Activated naive CD4-positive, alpha-beta T cell treated with anti-CD3 and anti-CD28 coated beads for 36 hours (primary cell): ENCODE results near the gene MEX3C. TPM values are rescaled to one million over a fixed set of nuclear protein-coding genes. Genes with fewer than 3 reads are reported as not detected.
A peak's percentile ranks its signal among the peaks of the same experiment; 100 is the strongest.

ENCODE experiments used
- CTCF ChIA-PET: fragments of 350-600 bp; sonication (Branson Sonifier 250); formaldehyde crosslinking; loops from one replicate; lab custom pipeline; 2021; ENCODE audit warnings: antibody characterized with exemption; lab: Charles Lee
- DNase-seq: peaks from one replicate; pipeline ENCODE4 v3.0.0-alpha.2; 2020
- H3K27ac Mint-ChIP-seq: one replicate; pipeline ENCODE4 v1.8.0; 2021; ENCODE audit warnings: mild to moderate bottlenecking, mixed read lengths
- H3K27me3 Mint-ChIP-seq: one replicate; pipeline ENCODE4 v1.8.0; 2021; ENCODE audit warnings: low read depth, mixed read lengths
- H3K36me3 Mint-ChIP-seq: one replicate; pipeline ENCODE4 v1.8.0; 2021; ENCODE audit warnings: low read depth, mixed read lengths
- H3K4me1 Mint-ChIP-seq: one replicate; pipeline ENCODE4 v1.8.0; 2021; ENCODE audit warnings: low read depth, mixed read lengths
- H3K4me3 Mint-ChIP-seq: one replicate; pipeline ENCODE4 v1.8.0; 2021; ENCODE audit warnings: mild to moderate bottlenecking, moderate library complexity, mixed read lengths
- H3K9me3 Mint-ChIP-seq: one replicate; pipeline ENCODE4 v1.8.0; 2021; ENCODE audit warnings: mixed read lengths
- intact Hi-C: fragments of 100-400 bp; cut with micrococcal nuclease; formaldehyde crosslinking; loops from one replicate; pipeline ENCODE4 v1.15.1; 2023
- total RNA-seq, 2 experiments: library from RNA; stranded (reverse); gene quantifications; one replicate each; pipeline ENCODE4 v1.2.3, GENCODE V29; 2021

Gene MEX3C
- total RNA-seq, 2 experiments from 2014 or later: 50.9 to 52.4 TPM

- Mint-ChIP-seq H3K4me3 (peak overlapping the region; percentile 88), H3K4me1 (peaks cover 25% of the 10 kb centered on the region), H3K9me3 (no peaks in the 10 kb centered on the region), H3K27ac (peak overlapping the region; percentile 96), H3K27me3 (no peaks in the 10 kb centered on the region), H3K36me3 (peaks cover 27% of the 10 kb centered on the region)
- DNase-seq: peak; percentile 41
- intact Hi-C loops: loop anchor here (1.0 to 10.0 kb wide), 10 partner anchors 14 to 1385 kb away; partner anchors contain the start of genes ACAA2, ELAC1, MBD1 and SKA1
- CTCF ChIA-PET: interaction anchor here (0.5 to 3.4 kb wide), 4 partner anchors 28 to 157 kb away, joined by 3 to 19 read pairs (median 4); no protein-coding TSS in a partner anchor
Measured at GRCh38 chr18:51196811-51197660, 445 bp downstream of the MEX3C start.

GRCh38 chr18:51196118-51196810 lies 1.2 kb downstream of the MEX3C start:
- Mint-ChIP-seq H3K27me3 (no peaks in the 10 kb centered on the region), H3K27ac (peak overlapping the region; percentile 96), H3K36me3 (peaks cover 27% of the 10 kb centered on the region), H3K4me3 (peak overlapping the region; percentile 84), H3K9me3 (no peaks in the 10 kb centered on the region), H3K4me1 (peaks cover 33% of the 10 kb centered on the region)
- CTCF ChIA-PET: interaction anchor here (1.1 to 3.4 kb wide), 3 partner anchors 27 to 44 kb away, joined by 3 to 19 read pairs (median 5); no protein-coding TSS in a partner anchor
- DNase-seq: peak; percentile 42
- intact Hi-C loops: loop anchor here (2.0 to 10.0 kb wide), 5 partner anchors 15 to 1384 kb away; partner anchors contain the start of genes ACAA2, ELAC1 and SKA1

GRCh38 chr18:51195451-51196117 lies 1.9 kb downstream of the MEX3C start:
- CTCF ChIA-PET: interaction anchor here (1.3 to 3.4 kb wide), 3 partner anchors 28 to 43 kb away, joined by 3 to 19 read pairs (median 5); no protein-coding TSS in a partner anchor

GRCh38 chr18:51195086-51195450 lies 2.4 kb downstream of the MEX3C start:
- H3K4me1 Mint-ChIP-seq: peaks cover 44% of the 10 kb centered on the region
- intact Hi-C loops: loop anchor here (1.0 to 10.0 kb wide), 5 partner anchors 24 to 1383 kb away; partner anchors contain the start of genes ACAA2, ELAC1 and SKA1
- peaks cover 27% of the 10 kb centered on the region for H3K36me3 Mint-ChIP-seq
- H3K4me3 Mint-ChIP-seq: peak overlapping the region; percentile 84
- no peaks in the 10 kb centered on the region for H3K9me3 Mint-ChIP-seq
- no peak for DNase-seq
- CTCF ChIA-PET: interaction anchor here (1.3 to 3.4 kb wide), 3 partner anchors 28 to 42 kb away, joined by 3 to 19 read pairs (median 5); no protein-coding TSS in a partner anchor
- H3K27me3 Mint-ChIP-seq: no peaks in the 10 kb centered on the region
- peak overlapping the region; percentile 96 for H3K27ac Mint-ChIP-seq

More at GRCh38 chr18:51195451-51196117, 1.9 kb downstream of the MEX3C start:
- Mint-ChIP-seq H3K4me1 (peaks cover 39% of the 10 kb centered on the region), H3K27me3 (no peaks in the 10 kb centered on the region), H3K9me3 (no peaks in the 10 kb centered on the region), H3K36me3 (peaks cover 27% of the 10 kb centered on the region), H3K4me3 (peak overlapping the region; percentile 84), H3K27ac (peak overlapping the region; percentile 96)
- intact Hi-C loops: loop anchor here (1.0 to 10.0 kb wide), 6 partner anchors 15 to 1383 kb away; partner anchors contain the start of genes ACAA2, ELAC1 and SKA1
- peak; percentile 57 for DNase-seq

- H3K36me3 Mint-ChIP-seq: peaks cover 27% of the 10 kb centered on the region
- intact Hi-C loops: loop anchor here (1.0 to 10.0 kb wide), 5 partner anchors 23 to 1382 kb away; partner anchors contain the start of genes ACAA2, ELAC1 and SKA1
- CTCF ChIA-PET: interaction anchor here (1.3 to 3.4 kb wide), 2 partner anchors 27 to 42 kb away, joined by 3 to 19 read pairs; no protein-coding TSS in a partner anchor
- H3K27me3 Mint-ChIP-seq: no peaks in the 10 kb centered on the region
- peaks cover 47% of the 10 kb centered on the region for H3K4me1 Mint-ChIP-seq
- H3K9me3 Mint-ChIP-seq: no peaks in the 10 kb centered on the region
- no peak for DNase-seq
- peak overlapping the region; percentile 84 for H3K4me3 Mint-ChIP-seq
- peak overlapping the region; percentile 96 for H3K27ac Mint-ChIP-seq
Measured at GRCh38 chr18:51194604-51195003, 2.9 kb downstream of the MEX3C start.

- no peaks in the 10 kb centered on the region for H3K9me3 Mint-ChIP-seq
- CTCF ChIA-PET: no interaction called here
- intact Hi-C loops: loop anchor here (10.0 kb wide), 1 partner anchor 819 kb away; the partner anchor contains the start of gene SKA1
- H3K4me3 Mint-ChIP-seq: peak overlapping the region; percentile 54
- H3K27me3 Mint-ChIP-seq: no peaks in the 10 kb centered on the region
- DNase-seq: no peak
- H3K27ac Mint-ChIP-seq: peak overlapping the region; percentile 96
- H3K36me3 Mint-ChIP-seq: peaks cover 25% of the 10 kb centered on the region
- H3K4me1 Mint-ChIP-seq: peaks cover 48% of the 10 kb centered on the region
Measured at GRCh38 chr18:51193621-51194287, 3.7 kb downstream of the MEX3C start.

- Mint-ChIP-seq H3K9me3 (no peaks in the 10 kb centered on the region), H3K4me1 (peaks cover 55% of the 10 kb centered on the region), H3K27me3 (no peaks in the 10 kb centered on the region), H3K36me3 (peaks cover 25% of the 10 kb centered on the region), H3K4me3 (peak overlapping the region; percentile 59), H3K27ac (peak overlapping the region; percentile 75)
- DNase-seq: no peak
- CTCF ChIA-PET: interaction anchor here (1.5 kb wide), 1 partner anchor 10 kb away, joined by 6 read pairs; no protein-coding TSS in a partner anchor
- intact Hi-C loops: loop anchor here (10.0 kb wide), 1 partner anchor 818 kb away; the partner anchor contains the start of gene SKA1
Measured at GRCh38 chr18:51192696-51193095, 4.8 kb downstream of the MEX3C start.

- Mint-ChIP-seq H3K36me3 (peaks cover 26% of the 10 kb centered on the region), H3K27me3 (no peaks in the 10 kb centered on the region), H3K9me3 (no peaks in the 10 kb centered on the region), H3K4me1 (peaks cover 62% of the 10 kb centered on the region), H3K27ac (peak overlapping the region; percentile 46), H3K4me3 (peak overlapping the region; percentile 26)
- no peak for DNase-seq
- CTCF ChIA-PET: interaction anchor here (1.5 kb wide), 1 partner anchor 9 kb away, joined by 6 read pairs; no protein-coding TSS in a partner anchor
- intact Hi-C loops: loop anchor here (10.0 kb wide), 1 partner anchor 817 kb away; the partner anchor contains the start of gene SKA1
Measured at GRCh38 chr18:51192026-51192425, 5.5 kb downstream of the MEX3C start.

- CTCF ChIA-PET: no interaction called here
- H3K27ac Mint-ChIP-seq: peak overlapping the region; percentile 68
- peaks cover 32% of the 10 kb centered on the region for H3K36me3 Mint-ChIP-seq
- no peaks in the 10 kb centered on the region for H3K9me3 Mint-ChIP-seq
- H3K4me1 Mint-ChIP-seq: peaks cover 70% of the 10 kb centered on the region
- intact Hi-C loops: loop anchor here (1.0 to 10.0 kb wide), 2 partner anchors 20 to 816 kb away; partner anchors contain the start of gene SKA1
- peak overlapping the region; percentile 50 for H3K4me3 Mint-ChIP-seq
- peak; percentile 57 for DNase-seq
- no peaks in the 10 kb centered on the region for H3K27me3 Mint-ChIP-seq
Measured at GRCh38 chr18:51191128-51191717, 6.3 kb downstream of the MEX3C start.

GRCh38 chr18:51190000-51190399 lies 7.5 kb downstream of the MEX3C start:
- peaks cover 77% of the 10 kb centered on the region for H3K4me1 Mint-ChIP-seq
- CTCF ChIA-PET: interaction anchor here (1.0 kb wide), 1 partner anchor 20 kb away, joined by 3 read pairs; no protein-coding TSS in a partner anchor
- intact Hi-C loops: loop anchor here (10.0 kb wide), 1 partner anchor 815 kb away; the partner anchor contains the start of gene SKA1
- no peak overlapping the region for H3K27ac Mint-ChIP-seq
- no peaks in the 10 kb centered on the region for H3K27me3 Mint-ChIP-seq
- DNase-seq: no peak
- peaks cover 30% of the 10 kb centered on the region for H3K36me3 Mint-ChIP-seq
- no peak overlapping the region for H3K4me3 Mint-ChIP-seq
- H3K9me3 Mint-ChIP-seq: no peaks in the 10 kb centered on the region
